RWPE2 (cell line): ENCODE results near the gene IQGAP2.

Experiments
- ATAC-seq: fragments of 200-7000 bp; cut with Tn5 transposase; 3 replicates; pipeline ENCODE4 v1.9.1; 2021; ENCODE audit warnings: low read depth
- DNase-seq: peaks from one replicate; pipeline ENCODE4 v3.0.0-alpha.2; 2020; ENCODE audit warnings: low spot score
- H3K27ac ChIP-seq: fragments of 450-650 bp; 2 replicates; pipeline ENCODE4 v1.5.1; 2017; ENCODE audit warnings: mild to moderate bottlenecking; ENCODE audit not compliant: poor library complexity, severe bottlenecking
- H3K27me3 ChIP-seq: fragments of 250-450 bp; sonication (Bioruptor Pico); 2 replicates; pipeline ENCODE4 v1.5.1; 2021; ENCODE audit warnings: mild to moderate bottlenecking, moderate library complexity; ENCODE audit not compliant: insufficient read depth, poor library complexity, severe bottlenecking
- H3K36me3 ChIP-seq: fragments of 250-450 bp; sonication (Bioruptor Pico); 2 replicates; pipeline ENCODE4 v1.5.1; 2020; ENCODE audit warnings: low read depth, mild to moderate bottlenecking, moderate library complexity
- H3K4me1 ChIP-seq: fragments of 250-450 bp; sonication (Bioruptor Pico); 2 replicates; pipeline ENCODE4 v1.5.1; 2021; ENCODE audit warnings: mild to moderate bottlenecking, moderate library complexity; ENCODE audit not compliant: insufficient read depth, poor library complexity, severe bottlenecking
- H3K4me3 ChIP-seq: fragments of 250-450 bp; sonication (Bioruptor Pico); 2 replicates; pipeline ENCODE4 v1.5.1; 2021; ENCODE audit warnings: mild to moderate bottlenecking, moderate library complexity; ENCODE audit not compliant: severe bottlenecking
- H3K9me3 ChIP-seq: fragments of 250-450 bp; sonication (Bioruptor Pico); 2 replicates; pipeline ENCODE4 v1.5.1; 2021; ENCODE audit warnings: mild to moderate bottlenecking, moderate library complexity; ENCODE audit not compliant: severe bottlenecking
- CTCF ChIP-seq: fragments of 450-650 bp; IDR thresholded peaks from one replicate; pipeline ENCODE4 v1.5.1; 2017; ENCODE audit warnings: mild to moderate bottlenecking, moderate library complexity; ENCODE audit not compliant: poor library complexity, severe bottlenecking

IQGAP2 gene

GRCh38 chr5:76590027-76590426 lies 186.9 kb downstream of the IQGAP2 start:
- Histone ChIP-seq H3K36me3 (no peaks in the 10 kb centered on the region), H3K9me3 (peaks cover 2% of the 10 kb centered on the region), H3K4me1 (no peaks in the 10 kb centered on the region), H3K4me3 (no peak overlapping the region), H3K27ac (no peak overlapping the region), H3K27me3 (peaks cover 5% of the 10 kb centered on the region)
- DNase-seq (no peak), ATAC-seq (peak; percentile 42; the same call in 1 of the 3 replicates)
- no peak for TF ChIP-seq CTCF

DNA sequence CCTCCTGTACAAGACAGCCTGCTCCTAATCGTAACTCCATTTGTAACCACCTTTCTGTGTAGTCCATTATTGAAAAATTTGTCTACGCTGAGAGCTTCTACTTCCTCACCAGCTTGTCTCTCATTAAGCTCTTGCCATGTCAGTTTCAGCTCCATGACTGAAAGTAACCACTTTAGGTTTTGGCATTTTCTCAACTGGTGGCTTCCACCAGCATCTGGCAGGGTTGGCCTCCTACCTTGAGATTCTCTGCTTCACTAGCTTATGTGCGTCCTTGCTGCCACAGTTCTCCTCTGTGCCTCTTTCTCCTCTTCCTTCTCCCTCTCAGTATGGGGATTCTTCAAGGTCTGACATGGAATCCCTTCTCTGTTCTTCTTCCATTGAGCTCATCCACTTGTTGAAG lies 188.3 kb downstream of the IQGAP2 start:
- Histone ChIP-seq H3K9me3 (peaks cover 2% of the 10 kb centered on the region), H3K27ac (no peak overlapping the region), H3K27me3 (peaks cover 5% of the 10 kb centered on the region), H3K4me3 (no peak overlapping the region), H3K4me1 (no peaks in the 10 kb centered on the region), H3K36me3 (no peaks in the 10 kb centered on the region)
- DNase-seq (no peak), ATAC-seq (no peak)
- TF ChIP-seq CTCF = no peak

DNA sequence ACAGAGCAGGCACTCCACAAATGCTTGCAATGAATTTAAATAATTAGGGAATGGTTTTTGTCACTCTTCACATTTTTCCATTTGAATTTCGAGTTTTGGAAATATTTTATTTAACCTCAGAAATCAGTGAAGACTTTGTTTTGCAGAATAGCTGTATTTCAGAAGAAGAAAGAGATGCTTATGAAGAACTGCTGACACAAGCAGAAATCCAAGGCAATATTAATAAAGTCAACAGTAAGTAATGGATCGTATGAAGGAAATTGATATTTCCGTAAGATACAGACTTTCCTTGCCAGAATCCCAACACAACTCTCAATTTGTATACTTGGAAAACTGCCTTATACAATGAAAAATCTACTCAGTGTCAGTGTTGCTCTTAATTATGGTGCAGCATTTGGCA lies 189.6 kb downstream of the IQGAP2 start:
- no peak overlapping the region for H3K4me3 ChIP-seq
- H3K27ac ChIP-seq = no peak overlapping the region
- TF ChIP-seq CTCF = no peak
- H3K27me3 ChIP-seq = peaks cover 5% of the 10 kb centered on the region
- no peaks in the 10 kb centered on the region for H3K4me1 ChIP-seq
- H3K36me3 ChIP-seq = no peaks in the 10 kb centered on the region
- ATAC-seq = no peak
- no peak for DNase-seq
- peaks cover 2% of the 10 kb centered on the region for H3K9me3 ChIP-seq

DNA sequence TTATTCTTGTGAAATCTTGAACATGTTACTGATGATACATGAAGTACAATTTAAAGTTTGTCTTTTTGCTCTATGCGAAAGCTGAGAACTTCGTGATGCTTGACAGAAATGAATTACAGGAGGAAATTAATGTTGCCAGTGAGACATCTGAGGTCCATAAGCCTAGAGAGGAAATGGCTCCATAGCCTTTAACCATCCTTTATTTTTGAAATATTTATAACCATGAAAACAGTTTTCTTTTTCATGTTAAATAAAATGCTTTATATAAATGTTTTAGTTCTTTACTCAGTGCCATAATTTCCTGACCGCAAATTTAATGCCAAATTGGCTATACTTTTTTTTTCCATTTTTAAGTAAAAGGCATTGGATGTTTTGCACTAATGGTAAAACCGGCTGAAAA lies 191.0 kb downstream of the IQGAP2 start:
- ATAC-seq (no peak), DNase-seq (no peak)
- Histone ChIP-seq H3K4me1 (no peaks in the 10 kb centered on the region), H3K9me3 (peaks cover 2% of the 10 kb centered on the region), H3K27me3 (peaks cover 5% of the 10 kb centered on the region), H3K27ac (no peak overlapping the region), H3K36me3 (no peaks in the 10 kb centered on the region), H3K4me3 (no peak overlapping the region)
- no peak for TF ChIP-seq CTCF

GRCh38 chr5:76595755-76596481 lies 192.8 kb downstream of the IQGAP2 start:
- Histone ChIP-seq H3K27ac (no peak overlapping the region), H3K27me3 (peaks cover 5% of the 10 kb centered on the region), H3K4me3 (no peak overlapping the region), H3K4me1 (no peaks in the 10 kb centered on the region), H3K36me3 (no peaks in the 10 kb centered on the region), H3K9me3 (peaks cover 2% of the 10 kb centered on the region)
- DNase-seq (no peak), ATAC-seq (no peak)
- TF ChIP-seq CTCF = no peak
